Esophagus squamous epithelium (tissue), 4 donors: ENCODE measurements around the gene SLC47A2.

Source experiments
- POLR2A ChIP-seq, 4 donors: fragments of 450-650 bp; IDR thresholded peaks; one replicate each; pipeline ENCODE4 v1.6.1; 2017; ENCODE audit warnings: antibody characterized with exemption in 4 of 4, mild to moderate bottlenecking in 4 of 4, moderate library complexity in 3 of 4
- TF ChIP-seq, protein P1 (sequence below), 6 experiments: fragments of 450-650 bp in 4 of 6; fragments of 200-600 bp in 2 of 6; sonication (generic) in 2 of 6; IDR thresholded peaks; one replicate each; pipeline ENCODE4 v1.5.1; 2016 to 2019; ENCODE audit warnings: antibody characterized with exemption in 6 of 6, mild to moderate bottlenecking in 4 of 6, moderate library complexity in 4 of 6

GRCh38 chr17:19630661-19631060, 85.7 kb downstream of the SLC47A2 start:
- TF ChIP-seq, protein P1, sequence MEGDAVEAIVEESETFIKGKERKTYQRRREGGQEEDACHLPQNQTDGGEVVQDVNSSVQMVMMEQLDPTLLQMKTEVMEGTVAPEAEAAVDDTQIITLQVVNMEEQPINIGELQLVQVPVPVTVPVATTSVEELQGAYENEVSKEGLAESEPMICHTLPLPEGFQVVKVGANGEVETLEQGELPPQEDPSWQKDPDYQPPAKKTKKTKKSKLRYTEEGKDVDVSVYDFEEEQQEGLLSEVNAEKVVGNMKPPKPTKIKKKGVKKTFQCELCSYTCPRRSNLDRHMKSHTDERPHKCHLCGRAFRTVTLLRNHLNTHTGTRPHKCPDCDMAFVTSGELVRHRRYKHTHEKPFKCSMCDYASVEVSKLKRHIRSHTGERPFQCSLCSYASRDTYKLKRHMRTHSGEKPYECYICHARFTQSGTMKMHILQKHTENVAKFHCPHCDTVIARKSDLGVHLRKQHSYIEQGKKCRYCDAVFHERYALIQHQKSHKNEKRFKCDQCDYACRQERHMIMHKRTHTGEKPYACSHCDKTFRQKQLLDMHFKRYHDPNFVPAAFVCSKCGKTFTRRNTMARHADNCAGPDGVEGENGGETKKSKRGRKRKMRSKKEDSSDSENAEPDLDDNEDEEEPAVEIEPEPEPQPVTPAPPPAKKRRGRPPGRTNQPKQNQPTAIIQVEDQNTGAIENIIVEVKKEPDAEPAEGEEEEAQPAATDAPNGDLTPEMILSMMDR (IDR thresholded peaks at IDR 0.05), result no peak
- TF ChIP-seq POLR2A (IDR thresholded peaks at IDR 0.05), result no peak
